GM18526 (cell line): ENCODE results near the gene PAX3.

Experiments
- POLR2A ChIP-seq: IDR thresholded peaks from 3 replicates; pipeline ENCODE4 v1.6.1; 2011; ENCODE audit not compliant: insufficient read length; ENCODE audit errors: extremely low read depth

PAX3 gene

DNA sequence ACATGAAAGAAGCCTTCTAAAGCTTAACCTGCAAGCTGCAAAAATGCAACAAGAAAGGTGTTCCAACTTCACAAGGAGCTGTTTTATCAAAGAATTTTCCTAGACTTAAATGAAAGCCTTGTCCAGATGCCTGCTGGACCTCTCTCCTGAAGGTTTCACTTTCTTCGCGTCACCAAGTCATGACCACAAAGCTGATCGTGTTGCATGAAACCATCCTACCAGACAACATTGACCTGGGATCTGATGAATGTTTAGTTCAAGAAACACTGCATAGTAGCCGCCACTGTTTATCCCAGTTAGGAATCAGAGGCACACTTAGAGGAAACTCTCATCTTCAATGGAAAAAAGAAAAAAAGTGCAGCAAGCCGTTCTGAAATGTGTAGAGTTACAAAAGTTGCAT, 26.9 kb downstream of the PAX3 start:
- TF ChIP-seq POLR2A: no peak

DNA sequence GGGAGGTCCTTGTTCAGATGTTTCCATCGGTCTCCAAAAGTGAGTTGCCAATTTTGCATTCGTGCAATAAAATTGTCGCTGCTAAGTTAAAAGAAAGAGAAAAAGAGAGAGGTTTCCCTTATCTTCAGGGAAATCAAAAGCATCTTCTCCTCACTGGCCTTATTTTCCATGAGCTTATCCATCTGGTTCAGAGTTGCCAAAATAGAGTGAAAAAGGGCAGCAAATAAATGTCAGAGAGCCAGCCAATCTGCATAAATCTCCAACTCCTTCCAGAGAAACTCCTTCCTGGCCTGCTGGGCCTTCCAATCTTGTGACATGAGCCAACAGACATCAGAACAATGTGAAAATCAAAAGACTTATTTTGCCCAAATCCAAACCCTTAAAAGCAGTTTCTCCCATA, 28.4 kb downstream of the PAX3 start:
- TF ChIP-seq POLR2A: no peak

DNA sequence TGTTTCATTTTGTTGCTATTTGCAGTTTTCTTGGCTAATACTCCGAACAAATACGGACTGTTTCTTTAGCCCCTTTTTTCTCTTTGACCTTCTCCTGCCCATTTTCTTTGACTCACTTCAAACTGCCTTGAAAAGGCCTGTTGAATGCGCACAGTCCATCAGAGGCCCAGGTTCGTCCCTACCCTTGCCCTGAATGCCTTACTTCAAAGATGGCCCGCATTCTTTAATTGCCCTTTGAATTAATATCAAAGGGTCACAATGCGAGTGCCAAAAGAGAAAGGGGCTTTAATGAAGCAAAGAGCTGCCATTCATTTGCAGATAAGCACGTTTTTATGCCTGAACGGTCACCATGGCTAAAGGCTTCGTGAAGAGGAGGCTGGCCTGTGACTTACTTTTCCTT, 29.7 kb downstream of the PAX3 start:
- no peak for TF ChIP-seq POLR2A

DNA sequence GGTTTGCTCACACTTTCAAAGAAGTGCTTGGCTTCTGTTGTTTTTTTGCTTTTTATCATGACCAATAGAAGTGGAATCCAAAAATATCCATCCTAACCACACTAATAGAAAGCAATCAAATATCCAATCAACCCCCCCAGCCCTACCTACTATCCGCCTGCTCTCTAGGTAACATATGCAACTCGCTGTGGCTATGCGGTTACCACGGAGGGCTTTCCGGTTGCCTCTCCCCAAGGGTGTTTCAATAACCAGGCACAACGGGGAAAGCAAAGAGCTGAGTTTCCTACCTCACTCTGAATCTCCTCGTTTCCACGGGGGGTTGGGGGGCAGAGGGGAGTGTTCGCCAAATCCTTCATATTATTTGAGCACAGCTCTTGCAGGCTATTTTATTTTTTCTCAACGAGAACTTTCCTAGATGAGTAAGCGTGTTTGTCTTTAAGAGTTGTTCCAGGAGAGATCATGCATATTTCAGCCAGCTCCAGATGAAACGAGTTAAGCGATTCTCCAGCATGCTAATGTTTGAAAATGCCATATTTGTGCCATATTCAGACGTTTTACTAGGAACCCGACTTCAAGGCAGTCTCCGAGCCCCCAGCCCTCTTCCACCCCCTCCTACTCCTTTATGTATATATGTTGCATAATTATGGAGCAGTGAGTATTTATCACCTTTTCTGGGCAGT, 30.3 kb downstream of the PAX3 start:
- TF ChIP-seq POLR2A: no peak

DNA sequence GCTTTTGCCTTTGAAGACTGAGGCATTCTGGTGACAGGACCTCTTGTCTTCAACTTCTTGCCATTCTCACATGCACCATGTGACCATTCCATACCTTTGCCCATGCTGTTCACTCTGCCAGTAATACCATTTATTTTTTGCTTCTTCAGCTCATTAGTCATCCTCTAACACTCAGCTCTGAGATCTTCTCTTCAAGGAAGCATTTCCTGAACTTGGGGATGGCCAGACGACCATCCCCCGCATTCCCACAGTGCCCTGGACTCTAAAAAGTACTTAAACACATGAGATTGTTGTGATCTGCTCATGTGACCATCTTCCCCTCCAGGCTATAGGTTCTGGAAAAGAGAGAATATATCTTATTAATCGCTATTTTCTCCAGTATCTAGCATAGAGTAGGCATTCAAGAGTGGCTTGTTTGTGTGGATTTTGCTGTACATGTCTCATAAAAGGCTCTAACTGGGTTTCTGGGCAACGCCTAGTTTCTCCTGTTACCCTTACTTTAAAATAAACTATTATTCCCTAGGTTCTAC, 33.9 kb downstream of the PAX3 start:
- TF ChIP-seq POLR2A: no peak

DNA sequence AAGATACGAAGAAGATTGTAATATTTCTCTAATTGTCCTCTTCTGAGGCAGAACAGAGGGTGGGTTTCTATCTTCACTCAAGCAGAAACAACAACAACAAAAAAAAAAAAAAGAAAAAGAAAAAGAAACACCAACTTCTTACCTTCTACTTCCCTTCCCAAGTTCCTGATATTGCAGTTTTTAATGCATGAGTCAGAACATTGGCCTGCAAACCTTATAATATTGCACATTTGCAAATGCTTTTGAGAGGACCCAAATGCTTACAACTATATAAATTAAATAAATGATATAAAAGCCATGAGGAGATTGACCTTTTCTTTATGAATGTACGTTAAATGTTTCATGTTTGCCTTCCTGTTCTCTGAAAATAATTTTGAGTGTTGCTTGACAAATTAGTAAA, 37.3 kb downstream of the PAX3 start:
- TF ChIP-seq POLR2A: no peak

DNA sequence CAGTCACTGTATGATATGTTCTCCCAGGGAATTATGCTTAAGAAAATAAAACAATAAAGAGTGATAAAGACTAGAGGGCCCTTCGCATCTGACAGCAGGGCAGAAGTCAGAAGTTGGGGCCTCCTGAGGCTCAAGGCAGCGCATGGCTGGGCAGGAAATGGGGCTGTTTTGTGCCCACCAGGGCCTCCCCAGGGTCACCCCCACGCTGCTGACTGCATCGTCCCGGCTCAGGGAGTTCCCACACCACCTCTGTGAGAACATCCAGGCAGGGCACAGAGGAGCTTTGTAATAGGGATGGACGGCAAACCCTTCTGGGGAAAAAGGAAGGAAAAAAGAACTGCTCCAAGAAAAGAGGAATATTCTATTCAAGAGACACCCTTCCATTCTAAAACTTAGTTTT, 41.2 kb downstream of the PAX3 start:
- no peak for TF ChIP-seq POLR2A

DNA sequence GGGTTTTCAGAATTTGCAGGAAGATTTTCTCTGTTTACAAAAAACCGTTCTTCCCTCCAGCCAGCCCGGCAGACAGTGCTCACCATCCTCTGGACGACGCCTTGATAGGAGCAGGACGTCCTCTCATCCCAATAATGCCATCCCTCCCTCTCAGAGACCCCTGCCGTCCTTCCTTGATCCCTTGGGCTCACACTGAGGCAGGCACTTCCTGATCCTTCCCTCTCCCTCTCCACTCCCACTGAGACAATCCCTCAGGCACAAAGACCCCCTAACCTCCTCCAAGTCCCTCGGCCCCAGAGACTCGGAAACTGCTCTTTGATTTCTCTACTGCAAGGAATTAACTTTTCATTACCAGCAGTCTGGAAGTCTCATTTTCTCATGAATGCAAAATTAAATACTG, 42.5 kb downstream of the PAX3 start:
- no peak for TF ChIP-seq POLR2A

DNA sequence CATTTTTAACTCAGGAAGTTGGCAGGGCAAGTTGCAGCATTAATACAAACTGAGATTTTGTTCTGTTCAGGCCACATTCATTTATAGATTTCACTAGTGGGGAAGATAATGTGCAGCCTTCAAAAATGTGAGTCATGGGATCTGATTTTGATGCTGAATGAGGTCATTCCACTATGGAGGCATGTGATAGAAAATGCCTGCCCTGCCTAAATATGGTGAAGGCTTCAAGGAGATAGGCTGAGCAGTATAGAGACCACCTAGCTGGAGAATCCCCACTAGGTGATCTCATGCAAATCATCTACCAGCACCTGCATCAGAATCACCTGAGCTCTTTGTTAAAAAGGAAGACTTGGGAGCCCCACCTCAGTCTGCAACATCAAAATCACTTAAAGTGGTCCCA, 43.7 kb downstream of the PAX3 start:
- no peak for TF ChIP-seq POLR2A

DNA sequence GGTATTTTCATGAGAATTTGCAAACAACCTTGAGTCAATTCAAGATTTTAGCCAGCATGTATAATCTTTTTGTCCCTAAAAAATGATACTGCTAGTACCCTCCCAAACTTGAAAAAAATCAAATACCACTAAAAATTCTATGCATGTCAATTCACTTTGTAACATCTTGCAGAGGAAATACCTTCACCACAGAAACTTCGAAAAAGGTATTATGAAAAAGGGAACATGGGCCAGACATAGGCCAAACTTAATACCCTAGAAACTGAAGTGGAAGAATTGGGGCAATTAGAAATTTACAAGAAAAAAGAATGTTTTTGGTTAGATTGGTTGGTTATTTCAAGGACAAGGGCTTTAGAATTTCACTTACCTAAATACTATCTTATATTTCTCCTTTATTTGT, 48.5 kb downstream of the PAX3 start:
- TF ChIP-seq POLR2A: no peak

DNA sequence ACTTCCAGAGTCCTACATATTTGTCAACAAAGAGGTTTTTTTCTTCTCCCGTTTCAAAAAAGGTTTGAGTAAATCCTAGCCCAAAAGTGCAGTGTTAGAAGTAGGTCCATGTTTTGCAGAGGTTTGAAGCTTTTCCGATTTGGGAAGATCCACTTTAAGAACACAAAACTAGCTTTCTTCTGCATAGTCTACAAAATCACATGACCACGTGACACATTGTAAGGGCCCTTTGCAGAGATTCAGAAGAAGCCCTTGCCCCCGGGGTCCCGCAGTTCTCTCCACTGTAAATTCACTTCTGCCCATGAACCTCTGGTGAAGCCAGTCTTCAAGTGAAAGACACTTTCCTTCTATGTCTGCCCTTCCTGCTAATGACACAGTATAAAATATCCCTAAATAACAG, 49.4 kb downstream of the PAX3 start:
- TF ChIP-seq POLR2A: no peak

DNA sequence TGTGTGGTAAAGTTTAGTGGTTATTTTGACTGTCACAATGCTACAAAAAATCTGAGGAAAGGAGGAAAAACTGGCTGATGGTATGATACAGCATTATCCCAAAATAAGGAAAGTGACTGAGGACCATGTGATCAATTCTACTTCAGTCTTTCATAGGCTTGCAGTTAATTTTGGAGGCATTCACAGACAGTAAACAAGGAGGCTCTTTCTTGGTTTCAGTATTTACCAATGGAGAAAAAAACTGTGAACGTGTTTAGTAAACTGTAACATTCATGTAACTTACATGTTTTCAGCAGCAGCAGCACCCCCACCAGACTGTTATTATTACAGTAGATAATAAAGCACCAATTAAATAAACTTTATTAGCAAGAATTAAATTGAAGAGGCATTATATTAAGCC, 50.0 kb downstream of the PAX3 start:
- TF ChIP-seq POLR2A: no peak

DNA sequence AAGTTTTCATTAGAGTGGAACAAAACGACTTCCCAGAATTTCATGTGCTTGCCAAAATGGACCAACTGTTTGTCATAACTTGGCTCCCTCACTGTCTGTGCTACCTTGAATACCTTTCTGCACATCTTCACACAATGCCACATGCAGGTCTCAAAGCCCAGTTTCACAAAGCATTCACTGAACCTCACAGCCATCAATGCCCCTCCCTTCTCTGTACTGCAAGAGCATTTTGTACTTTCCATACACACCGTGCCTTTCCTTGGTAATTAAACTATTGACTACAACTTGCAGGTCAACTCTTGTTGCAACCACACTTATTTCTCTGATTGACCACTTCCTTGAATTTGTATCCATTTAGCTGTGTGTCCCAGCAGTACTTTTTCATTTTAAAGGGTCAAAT, 50.5 kb downstream of the PAX3 start:
- no peak for TF ChIP-seq POLR2A

DNA sequence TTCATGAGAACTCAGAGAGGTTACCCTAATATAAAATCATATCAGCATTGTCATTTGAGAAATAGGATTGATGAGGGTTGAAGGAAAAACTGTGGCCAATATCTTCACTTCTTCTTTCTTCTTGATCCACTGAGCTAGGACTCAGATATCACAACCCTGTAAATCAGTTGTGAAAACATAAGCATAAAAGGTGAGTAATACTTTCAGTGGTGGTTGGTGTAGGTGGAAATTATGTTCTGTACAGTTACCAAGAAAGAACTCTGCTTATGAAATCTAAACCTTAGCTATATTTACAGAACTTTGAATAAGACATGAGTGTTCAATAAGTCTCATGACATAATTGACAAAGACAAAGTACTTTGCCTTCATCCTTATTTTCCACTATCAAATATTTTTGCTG, 56.3 kb downstream of the PAX3 start:
- no peak for TF ChIP-seq POLR2A

DNA sequence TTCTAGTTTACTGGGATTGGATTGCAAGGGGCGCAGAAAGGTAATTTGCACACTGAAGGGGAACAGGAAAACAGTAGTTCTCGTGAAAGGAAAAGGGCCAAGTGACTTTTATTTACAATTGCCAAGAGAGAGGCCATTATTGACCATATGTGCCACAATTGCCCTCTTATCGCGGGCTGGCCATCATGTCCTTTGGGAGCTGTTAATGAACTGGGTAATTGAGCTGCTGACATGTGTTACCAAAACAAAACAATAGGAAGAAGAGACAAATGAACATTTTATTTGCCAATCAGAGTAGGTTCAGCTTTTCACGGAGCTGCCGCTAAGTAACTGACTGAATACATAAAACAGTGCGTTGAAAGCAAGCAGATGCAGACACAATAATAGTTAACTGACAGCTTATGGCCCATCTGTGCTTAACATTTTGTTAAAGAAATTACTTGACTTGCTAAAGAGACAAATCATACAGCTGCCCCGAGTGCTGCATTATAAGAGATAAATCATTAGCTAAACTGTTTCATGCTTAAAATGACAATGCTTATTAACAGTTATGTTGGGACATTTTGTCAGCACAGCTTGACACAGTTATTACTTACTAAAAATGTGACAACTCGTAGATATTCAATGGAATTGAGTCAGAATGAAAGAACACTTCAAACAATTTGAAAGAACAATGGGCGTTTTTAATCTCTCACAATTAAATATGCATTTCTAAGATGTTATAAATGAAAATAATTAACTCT, 57.5 kb downstream of the PAX3 start:
- TF ChIP-seq POLR2A: no peak

DNA sequence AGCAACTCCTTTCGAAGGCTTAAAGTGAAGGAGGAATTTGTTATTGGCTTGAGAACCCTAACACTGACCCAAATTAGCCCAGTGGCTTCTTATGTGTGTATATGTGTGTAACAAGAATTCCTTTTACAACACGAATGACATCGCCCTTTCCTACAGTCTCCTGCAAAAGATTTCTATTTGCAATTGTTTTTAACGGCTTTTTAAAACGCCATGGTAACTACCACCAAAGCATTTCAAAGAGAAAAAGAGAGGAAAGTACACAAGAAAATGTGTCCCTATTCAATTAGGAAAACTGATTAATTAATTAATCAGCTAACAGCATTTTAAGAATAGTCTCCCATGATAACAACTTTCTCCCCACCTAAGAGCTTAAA, 58.1 kb downstream of the PAX3 start:
- no peak for TF ChIP-seq POLR2A
